Measurements from ENCODE around the gene SAMMSON.

DNA sequence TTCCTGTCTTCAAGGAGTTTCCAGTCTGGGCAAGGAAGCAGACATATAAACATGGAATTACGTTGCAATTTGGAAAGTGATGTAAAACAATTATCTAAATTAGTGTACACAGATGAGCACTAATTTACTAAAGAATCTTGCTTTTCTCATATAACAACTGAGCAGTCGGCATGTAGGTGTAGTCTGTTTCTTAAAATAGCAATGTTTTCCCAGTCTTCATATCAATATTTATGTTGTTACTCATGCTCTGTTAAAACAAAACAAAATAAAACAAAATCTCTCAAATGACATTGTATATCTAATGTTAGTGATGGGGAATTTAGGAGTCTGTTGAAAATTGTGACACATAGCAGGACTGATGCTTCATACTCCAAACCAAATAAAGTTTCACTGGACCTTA, 75.6 kb downstream of the SAMMSON start:
- TF ChIP-seq POLR2A (IDR thresholded peaks at IDR 0.05) = no peak
- TF ChIP-seq, protein P1, sequence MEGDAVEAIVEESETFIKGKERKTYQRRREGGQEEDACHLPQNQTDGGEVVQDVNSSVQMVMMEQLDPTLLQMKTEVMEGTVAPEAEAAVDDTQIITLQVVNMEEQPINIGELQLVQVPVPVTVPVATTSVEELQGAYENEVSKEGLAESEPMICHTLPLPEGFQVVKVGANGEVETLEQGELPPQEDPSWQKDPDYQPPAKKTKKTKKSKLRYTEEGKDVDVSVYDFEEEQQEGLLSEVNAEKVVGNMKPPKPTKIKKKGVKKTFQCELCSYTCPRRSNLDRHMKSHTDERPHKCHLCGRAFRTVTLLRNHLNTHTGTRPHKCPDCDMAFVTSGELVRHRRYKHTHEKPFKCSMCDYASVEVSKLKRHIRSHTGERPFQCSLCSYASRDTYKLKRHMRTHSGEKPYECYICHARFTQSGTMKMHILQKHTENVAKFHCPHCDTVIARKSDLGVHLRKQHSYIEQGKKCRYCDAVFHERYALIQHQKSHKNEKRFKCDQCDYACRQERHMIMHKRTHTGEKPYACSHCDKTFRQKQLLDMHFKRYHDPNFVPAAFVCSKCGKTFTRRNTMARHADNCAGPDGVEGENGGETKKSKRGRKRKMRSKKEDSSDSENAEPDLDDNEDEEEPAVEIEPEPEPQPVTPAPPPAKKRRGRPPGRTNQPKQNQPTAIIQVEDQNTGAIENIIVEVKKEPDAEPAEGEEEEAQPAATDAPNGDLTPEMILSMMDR (IDR thresholded peaks at IDR 0.05) = no peak
